GM21367 (cell line): Measurements from ENCODE around the gene STAP2.

Experiments
- ATAC-seq: cut with Tn5 transposase; IDR thresholded peaks from one replicate; pipeline ENCODE4 v1.9.1; 2021; ENCODE audit not compliant: unreplicated experiment

STAP2 gene

GRCh38 chr19:4370418-4371041 lies 31.9 kb upstream of the STAP2 start:
- ATAC-seq = no peak

DNA sequence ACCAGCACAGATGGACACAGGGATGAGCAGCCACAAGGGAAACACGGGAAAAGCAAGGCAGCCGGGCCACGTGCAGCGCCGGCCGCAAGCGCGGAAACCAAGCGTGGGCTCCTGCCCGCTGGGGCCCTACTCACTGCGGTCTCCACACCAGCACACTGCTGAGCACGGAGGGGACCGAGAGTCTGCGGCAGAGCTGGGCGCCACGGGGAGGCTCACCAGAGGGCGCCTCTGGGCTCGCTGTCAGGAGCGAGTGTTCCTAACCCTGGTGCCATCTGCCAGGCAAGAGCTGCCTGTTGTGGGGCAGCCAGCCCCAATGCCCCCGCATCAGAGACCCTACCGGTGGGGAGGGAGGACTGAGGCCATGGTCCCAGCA lies 31.2 kb upstream of the STAP2 start:
- ATAC-seq = peak; percentile 22

DNA sequence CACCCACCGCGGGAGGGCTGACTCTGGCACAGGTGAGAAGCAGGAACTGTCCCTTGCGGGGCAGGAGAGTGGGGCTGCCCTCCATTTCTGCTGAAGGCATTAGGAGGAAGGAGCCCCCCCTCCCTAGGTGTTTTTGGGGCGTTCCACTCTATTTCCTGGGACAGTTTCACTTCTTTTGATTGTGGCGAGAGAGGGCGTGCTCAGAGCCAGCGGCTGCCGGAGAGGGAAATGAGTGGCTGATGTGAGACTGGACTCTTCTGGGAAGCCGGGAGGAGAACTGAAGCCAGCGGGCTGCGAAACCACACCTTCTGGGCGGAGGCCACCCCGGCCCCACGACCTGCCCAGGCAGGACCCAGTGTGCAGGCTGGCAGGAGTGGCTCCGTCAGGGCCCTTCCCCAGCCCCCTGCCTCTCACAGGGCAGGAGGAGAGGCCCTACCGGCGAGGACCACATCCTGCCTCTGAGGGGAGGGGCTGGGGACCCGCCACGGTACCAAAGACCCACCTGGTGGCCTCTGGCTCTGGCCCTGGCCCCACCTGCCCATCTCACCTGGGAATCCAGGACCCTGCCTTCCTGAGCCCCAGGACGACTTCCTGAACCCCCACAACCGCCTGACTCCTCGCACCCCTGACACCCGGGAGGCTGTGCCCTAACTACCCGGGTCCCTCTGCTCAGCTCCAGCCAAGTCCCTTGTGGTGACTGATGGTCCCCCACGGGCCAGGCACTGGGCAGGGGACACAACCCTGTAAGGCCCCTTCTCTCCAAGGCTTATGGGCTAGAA lies 30.7 kb upstream of the STAP2 start:
- peak; percentile 34 for ATAC-seq

DNA sequence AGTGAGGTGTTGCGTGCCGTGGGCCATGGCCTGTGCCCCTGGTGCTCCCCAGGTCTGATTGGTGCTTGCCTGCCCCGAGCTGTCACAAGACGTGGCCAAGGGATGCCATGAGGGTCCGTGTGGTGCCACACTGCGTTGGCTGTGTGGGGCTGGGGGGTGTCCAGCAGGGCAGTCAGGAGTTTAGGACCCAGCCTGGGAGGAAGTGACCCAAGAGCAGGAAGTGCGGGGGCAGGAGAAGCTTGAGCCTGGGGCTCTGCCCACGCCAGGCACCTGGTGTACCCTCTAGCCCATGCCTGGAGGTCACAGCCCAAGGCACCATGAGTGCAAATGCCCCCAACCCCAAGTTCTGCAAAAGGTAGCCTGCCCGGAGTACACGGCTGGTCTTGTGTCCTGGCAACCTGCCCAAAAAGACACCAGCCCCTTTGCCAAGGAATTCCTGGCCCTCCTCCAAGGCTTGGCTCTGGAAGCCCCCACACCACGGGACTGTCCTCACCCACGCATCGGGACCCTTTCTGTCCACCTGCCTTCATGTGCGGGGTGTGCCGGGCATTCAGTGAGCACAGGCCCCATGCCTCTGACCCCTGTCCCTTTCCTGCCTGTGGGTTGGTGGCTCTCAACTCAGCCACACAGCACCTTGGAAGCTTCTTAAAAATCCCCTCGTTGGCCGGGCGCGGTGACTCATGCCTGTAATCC lies 29.6 kb upstream of the STAP2 start:
- no peak for ATAC-seq

DNA sequence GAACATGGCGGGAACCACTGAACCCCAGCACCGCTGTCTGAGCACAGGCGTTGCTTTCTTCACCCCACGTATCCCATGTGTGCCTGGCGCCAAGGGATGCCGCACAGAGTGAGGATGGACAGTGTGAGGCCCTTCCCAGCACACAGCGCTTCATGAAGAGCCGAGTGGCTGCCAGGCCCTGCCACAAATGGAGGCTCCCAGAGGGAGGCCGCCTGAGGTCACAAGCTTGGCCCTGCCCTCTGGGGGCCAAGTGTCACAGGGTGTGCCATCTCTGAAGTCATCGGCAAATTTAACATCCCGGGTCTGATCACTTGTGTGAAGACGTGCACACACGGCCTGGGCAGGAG lies 29.1 kb upstream of the STAP2 start:
- ATAC-seq = no peak

GRCh38 chr19:4367336-4367723 lies 28.7 kb upstream of the STAP2 start:
- ATAC-seq = no peak

DNA sequence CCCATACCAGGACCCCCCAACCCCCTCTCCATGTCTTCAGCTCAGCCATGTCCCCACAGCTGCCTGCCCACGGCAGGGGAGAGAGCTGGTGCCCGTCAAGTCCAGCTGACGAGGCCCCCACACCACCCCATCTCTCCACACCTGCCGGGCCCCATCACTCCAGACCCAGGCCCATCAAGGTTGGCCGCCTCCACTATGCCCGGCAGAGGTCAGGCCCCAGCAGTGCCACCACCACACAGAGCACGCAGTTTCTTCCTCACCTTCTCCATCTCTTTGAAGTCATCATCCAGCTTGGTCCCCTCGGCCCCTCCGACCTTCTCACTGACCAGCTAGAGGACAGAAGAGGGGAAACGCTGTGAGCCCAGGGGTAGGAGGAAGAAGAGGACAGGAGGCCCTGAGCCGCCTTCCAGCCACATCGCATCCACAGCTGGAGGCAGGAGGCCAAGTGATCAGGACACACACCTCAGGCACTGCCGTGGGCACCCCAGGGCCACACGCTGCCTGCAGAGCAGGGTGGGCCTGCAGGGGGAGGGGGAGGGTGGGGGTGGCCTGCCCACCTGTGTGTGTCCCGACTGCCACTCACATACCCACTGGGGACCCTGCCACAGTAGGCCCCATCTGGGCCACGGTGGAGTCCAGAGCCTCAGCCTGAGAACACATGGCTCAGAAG lies 28.2 kb upstream of the STAP2 start:
- no peak for ATAC-seq

DNA sequence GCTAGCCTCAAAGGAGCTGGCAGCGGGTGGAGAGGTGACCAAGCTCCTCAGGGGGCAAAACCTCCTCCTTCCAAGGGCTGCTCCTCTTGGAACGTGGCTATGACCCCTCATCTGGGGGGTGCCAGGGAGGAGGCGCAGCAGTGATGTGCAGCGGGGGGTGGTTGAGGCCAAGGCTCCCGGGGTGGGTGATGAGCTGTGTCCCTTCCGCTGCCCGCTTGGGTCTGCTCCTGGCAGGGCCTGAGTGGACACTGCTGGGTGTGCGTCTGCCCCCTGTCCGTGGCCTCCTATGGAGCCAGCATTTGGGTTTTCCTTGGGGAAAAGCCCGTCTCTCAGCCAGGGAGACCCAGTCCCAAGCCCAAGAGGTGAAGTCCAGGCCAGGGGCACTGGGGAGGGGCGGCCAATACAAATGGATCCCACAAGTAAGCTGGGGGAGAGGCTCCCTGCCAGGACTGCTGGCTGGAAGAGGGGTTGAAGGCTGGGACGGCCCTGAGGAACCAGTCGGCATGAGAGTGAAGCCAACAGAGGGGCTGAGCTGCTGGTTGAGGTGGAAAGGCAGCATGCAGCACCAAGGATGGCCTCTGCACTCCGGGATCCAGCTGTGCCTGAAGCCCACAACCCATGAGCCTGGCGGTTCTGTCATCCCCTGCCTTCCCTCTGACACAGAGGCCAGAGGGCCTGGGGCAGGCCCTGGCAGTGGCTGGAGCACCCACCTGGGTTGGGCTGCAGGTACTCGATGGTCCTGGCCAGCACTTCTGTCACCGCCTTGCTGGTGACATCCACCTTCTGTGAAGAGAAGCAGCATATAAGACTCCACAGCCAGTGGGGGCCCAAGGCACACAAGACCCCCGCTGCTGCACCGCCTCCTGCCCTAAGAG lies 27.4 kb upstream of the STAP2 start:
- no peak for ATAC-seq

- ATAC-seq = no peak
Measured at GRCh38 chr19:4365341-4365740, 26.7 kb upstream of the STAP2 start.

- ATAC-seq = no peak
Measured at GRCh38 chr19:4363571-4364304, 25.1 kb upstream of the STAP2 start.

DNA sequence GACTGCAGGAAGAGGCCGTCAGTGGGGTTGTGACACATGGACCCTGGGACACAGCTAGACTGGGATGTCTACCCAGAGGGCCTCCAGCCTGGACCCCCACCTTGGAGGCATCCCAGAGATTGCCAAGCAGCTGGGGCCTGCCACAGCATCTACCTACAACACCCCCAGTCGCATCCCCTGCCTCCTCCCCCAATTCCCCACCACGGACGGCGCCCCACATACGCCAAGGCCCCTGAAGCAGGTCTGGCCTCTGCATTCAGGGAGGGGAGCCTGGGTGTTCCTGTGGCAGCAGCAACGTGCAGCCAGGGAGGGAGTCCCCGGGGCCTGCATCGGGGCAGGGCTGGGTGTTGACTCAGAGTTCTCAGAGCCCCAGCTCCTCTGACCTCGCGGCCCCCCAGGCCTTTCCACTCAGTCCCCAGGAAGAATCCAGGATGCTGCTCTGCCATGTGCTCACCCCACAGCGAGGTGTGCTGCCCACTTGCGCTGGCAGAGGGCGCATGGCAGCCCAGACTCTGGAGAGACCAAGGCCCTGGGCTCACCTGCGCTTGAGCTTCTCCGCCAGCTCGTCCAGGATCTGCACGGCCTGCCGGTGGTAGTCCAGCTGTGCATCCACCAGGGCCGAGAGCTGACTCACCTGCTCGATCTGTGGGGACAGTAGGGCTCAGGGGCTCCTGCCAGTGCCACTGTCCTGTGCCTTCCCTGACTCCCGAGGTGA lies 24.4 kb upstream of the STAP2 start:
- no peak for ATAC-seq

DNA sequence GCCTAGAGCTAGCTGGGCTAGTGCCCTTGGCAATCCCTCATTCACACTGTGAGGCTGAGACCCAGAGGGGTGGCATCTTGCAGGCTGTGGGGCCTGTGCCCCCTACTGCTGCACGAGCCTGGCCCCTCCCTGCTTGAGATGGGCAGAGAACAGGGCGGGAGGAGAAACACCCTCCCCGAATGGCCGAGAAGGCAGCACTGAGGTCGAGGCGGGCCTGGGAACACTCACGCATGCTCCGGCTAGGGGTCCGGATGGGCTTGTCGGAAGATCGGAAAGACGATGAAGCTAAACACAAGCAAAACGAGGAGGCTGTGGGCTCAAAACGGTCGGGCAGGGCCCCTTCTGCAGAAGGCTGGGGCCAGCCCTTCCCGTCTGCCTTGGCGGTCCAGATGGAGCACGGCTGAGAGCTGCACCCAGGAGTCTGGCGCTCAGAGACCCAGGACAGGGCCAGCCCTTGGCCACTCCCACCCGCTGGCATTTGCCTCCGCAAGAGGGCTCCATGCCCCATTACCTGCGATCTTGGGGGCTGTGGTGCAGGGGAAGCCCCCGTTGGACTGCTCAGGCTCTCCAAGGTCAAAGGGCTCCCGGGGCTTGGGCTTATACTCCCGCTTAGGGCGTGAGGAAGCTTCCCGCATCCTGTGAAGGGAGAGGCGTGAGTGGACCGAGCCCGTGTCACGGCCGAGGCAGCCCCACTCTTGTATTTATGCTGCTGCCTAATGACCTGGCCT lies 23.6 kb upstream of the STAP2 start:
- ATAC-seq = no peak

- ATAC-seq = no peak
Measured at GRCh38 chr19:4361152-4362046, 22.8 kb upstream of the STAP2 start.

- ATAC-seq = no peak
Measured at GRCh38 chr19:4360641-4361151, 22.1 kb upstream of the STAP2 start.

- ATAC-seq = no peak
Measured at GRCh38 chr19:4360081-4360569, 21.5 kb upstream of the STAP2 start.

GRCh38 chr19:4359627-4360000 lies 21.0 kb upstream of the STAP2 start:
- ATAC-seq = no peak
